GM19372 (cell line): ENCODE results near the gene ZNF511.
"Not testable (repeated sequence)": the region's sequence is repeated elsewhere in the genome, so short reads cannot be mapped to it uniquely, and the experiment has no call there.

Experiments
- ATAC-seq: cut with Tn5 transposase; IDR thresholded peaks from one replicate; pipeline ENCODE4 v1.9.1; 2021; ENCODE audit warnings: mild to moderate bottlenecking, low read depth, moderate library complexity; ENCODE audit not compliant: unreplicated experiment

The ZNF511 gene, protein sequence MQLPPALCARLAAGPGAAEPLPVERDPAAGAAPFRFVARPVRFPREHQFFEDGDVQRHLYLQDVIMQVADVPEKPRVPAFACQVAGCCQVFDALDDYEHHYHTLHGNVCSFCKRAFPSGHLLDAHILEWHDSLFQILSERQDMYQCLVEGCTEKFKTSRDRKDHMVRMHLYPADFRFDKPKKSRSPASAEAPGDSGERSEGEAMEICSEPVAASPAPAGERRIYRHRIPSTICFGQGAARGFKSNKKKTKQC

GRCh38 chr10:133308421-133309099 lies at the start of gene ZNF511, which contains the start of gene TUBGCP2:
ZNF511 (plus strand) TSS chr10:133308914; CDS start chr10:133308944, 30 bp downstream.
TUBGCP2 (minus strand) TSS chr10:133308872; CDS start chr10:133302941, 5,931 bp downstream.
- ATAC-seq, result peak; percentile 69

DNA sequence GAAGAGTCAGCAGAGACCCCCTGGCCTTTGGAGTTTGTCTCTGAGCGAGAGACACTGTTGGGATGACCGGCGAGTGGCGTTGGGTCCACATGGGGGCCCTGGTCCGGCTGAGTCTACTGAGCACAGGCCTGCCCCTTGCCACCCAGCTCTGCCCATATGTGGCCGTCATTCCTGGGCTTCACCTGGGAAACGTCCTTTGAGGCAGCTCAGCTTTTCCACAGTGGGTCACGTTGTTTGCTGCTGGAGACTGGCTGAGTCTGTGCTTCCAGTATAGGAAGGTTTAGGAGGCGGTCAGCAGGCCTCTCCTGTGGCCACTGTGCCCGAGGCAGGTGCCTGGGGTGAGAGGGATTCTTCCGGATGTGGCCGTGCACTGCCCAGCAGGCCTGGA lies 49.1 kb upstream of the ZNF511 start:
- no peak for ATAC-seq

DNA sequence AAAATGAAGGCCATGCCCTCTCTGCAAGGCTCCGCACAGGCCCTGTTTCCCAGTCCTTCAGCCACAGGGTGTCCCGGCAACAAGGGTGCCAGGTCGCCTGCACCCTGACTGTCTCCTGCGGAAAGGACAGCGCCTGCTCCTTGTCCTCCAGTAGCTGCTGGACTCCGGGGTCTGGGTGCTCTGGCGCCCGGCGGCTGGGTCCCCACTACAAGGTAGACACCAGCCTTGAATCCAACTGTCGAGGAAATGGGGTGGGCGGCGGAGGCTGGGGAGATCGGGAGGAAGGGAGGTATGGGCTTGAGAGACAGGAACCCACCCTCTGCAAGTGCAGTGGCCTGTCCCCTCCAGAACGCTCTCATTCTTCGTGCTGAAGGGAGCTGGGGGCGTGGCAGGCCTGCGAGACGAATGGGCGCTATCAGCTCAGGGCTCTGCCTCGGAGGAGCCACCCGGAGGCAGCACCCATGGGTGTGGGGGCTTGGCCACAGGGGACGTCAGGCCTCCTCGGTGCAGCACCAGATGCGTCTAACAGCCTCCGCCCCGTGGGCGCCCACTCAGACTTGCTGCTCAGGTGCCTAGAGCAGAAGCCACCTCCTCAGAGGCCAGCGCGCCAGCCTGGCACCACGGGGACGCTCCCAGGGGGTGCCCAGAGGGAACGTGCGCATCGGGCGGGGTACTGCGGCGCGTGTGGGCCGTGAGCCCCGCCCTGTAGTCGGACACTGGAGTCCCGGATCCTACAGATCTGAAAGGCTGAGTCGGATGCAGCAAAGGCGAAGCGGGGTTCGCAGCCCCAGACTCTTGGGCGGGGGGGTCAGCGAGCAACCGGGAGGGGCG lies 47.6 kb upstream of the ZNF511 start:
- ATAC-seq, result peak; percentile 51

DNA sequence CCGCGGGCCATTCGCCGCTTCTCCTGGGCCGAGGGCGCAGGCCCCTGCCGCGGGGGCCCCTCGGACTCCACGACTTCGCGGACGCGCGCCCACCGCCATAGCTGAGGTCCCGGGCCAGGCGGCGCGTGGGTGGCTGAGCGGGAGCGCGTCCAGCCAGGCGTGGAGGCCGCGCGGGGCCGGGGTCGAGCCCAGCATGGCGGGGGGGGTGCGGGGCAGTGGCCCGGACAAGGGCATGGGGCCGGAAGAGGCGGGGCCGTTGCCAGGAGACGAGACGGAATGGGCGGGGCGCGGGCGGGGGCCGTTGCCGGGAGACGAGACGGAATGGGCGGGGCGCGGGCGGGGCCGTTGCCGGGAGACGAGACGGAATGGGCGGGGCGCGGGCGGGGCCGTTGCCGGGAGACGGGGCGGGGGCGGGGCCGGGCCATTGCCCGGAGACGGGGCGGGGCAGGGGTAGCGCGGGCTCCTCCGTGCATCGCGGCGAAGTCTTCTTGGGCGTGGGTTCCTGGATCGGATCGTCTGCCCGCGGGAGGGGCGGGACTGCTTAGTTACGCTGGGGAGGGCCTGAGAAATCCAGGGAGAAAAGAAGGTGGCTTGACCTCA lies 46.9 kb upstream of the ZNF511 start:
- peak; percentile 54 for ATAC-seq

DNA sequence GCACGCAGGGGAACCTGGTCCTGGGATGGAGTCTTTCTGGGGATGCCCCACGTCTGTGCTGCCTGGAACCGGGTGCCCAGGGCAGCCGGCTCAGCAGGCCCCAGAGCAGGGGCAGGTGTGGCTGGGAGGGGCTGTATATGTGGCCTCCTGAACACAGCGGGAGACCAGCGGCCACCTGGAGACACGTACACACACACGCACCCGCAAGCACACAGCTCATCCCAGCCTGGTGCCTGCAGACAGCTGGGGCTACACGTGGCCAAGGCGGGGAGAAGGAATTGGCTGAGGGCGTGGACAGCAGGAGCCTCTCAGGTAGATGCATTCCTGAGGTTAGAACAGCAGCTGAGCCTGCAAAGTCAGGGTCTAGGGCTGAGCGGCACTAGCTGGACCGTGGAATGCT lies 46.0 kb upstream of the ZNF511 start:
- no peak for ATAC-seq

- no peak for ATAC-seq
These were observed 45.0 kb upstream of the ZNF511 start for GRCh38 chr10:133263674-133264073.

DNA sequence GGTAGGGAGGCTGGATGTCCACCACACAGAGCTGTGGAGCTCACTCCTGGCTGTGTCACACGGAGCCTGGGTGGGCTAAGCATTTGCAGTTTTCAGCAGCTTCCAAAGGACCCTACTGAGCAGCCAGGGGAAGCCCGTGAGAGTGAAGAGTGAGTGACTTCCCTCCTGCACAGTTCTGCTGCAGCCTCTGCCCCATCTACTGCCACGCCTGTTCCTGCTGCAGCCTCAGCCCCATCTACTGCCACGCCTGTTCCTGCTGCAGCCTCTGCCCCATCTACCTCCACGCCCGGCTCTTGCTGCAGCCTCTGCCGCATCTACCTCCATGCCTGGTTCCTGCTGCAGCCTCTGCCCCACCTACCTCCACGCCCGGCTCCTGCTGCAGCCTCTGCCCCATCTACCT lies 44.3 kb upstream of the ZNF511 start:
- no peak for ATAC-seq

- ATAC-seq, result not testable (repeated sequence)
These were observed 43.7 kb upstream of the ZNF511 start for GRCh38 chr10:133265052-133265451.

- ATAC-seq, result no peak
These were observed 42.5 kb upstream of the ZNF511 start for GRCh38 chr10:133266056-133266795.

DNA sequence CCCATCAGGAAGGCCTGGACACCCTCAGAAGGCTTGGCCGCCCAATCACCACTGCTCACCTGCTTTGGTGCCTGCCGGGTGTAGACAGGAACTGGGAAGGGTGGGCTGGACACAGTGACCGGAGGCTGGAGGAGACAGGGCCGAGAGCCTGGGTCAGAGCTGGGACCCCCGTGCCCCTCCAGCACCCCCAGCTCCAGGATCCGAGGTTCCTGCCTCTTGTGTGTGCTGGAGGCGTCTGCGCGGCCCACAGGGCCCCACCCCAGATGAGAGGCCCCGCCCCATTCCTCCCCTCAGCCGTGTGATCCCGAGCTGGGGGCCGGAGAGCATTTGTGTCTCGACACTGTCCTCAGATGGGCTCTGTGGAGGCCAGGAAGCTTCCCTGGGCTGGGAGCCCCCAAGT lies 41.4 kb upstream of the ZNF511 start:
- no peak for ATAC-seq

DNA sequence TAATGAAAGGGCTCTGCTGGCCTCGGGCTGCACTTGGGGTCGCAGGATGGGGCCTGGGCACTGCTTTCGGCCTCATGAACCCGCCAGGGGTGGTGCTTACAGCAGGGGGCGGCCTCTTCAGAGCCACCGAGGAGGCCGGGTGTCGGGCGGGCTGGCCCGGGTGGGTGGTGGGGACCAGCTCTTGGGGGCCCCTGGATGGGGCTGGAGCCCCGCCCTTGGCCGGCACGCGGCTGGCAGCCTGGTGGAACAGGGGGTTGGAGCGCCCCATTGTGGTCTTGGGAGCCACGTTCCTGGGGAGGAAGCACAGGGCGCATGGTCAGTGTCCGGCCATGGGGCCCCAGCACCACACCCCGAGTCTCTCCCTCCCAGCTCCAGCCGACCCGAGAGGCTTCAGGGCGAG lies 40.9 kb upstream of the ZNF511 start:
- ATAC-seq, result no peak

GRCh38 chr10:133268532-133268931 lies 40.2 kb upstream of the ZNF511 start:
- no peak for ATAC-seq

DNA sequence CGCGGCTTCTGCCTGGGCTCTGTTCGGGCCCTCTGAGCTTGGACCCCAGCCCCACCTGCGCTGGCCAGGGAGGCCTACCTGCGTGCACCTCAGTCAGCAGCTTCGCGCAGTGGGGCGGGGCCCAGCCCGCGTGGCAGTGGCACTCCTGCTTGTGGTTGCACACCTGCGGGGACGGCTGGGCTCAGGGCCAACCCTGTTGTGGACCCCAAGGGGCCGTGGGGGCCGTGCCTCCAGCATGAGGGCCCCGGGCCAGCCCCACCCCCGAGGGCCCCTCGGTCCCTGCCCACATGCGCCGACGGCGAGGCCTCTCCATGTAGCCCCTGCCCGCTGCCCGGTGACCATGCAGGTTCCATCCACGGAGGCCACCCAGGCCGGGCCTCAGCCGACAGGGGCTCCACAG lies 39.3 kb upstream of the ZNF511 start:
- no peak for ATAC-seq

GRCh38 chr10:133270204-133270603 lies 38.5 kb upstream of the ZNF511 start:
- ATAC-seq, result no peak

GRCh38 chr10:133270773-133271297 lies 37.9 kb upstream of the ZNF511 start:
- no peak for ATAC-seq

DNA sequence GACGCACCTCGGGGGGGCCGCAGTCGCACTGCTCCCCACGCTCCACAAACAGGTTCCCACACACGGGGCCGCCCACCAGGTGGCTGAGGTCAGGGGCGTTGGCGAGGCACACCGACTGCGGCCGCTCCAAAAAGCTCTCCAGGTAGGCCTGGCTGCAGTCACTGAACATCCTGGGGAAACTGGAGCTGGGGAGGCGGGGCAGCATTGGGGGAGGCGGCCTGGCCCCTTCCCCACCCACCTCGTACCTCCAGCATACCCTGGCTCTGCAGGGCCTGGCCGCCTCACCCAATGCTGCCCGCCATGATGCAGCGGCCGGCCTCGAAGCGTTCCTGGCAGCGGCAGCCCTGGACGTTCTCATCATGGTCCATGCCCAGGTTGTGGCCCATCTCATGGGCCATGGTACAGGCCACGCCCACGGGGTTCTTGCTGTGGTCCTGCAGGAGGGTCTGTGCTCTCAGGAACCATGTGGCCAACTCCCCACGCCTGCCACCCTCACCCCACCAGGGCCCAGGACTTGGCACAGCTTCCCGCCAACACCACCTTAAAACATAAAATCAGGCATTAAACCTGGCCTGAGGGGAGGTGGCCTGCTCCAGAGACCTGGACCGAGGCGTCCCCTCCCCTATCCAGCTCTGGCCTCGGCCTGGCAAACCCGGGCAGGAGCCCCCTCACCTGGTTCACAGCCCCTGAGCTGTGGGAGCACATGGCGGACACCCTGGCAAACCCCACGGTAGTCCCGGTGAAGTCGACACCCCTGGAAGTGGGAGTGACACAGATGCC lies 37.0 kb upstream of the ZNF511 start:
- ATAC-seq, result no peak

GRCh38 chr10:133272301-133272963 lies 36.3 kb upstream of the ZNF511 start:
- no peak for ATAC-seq

DNA sequence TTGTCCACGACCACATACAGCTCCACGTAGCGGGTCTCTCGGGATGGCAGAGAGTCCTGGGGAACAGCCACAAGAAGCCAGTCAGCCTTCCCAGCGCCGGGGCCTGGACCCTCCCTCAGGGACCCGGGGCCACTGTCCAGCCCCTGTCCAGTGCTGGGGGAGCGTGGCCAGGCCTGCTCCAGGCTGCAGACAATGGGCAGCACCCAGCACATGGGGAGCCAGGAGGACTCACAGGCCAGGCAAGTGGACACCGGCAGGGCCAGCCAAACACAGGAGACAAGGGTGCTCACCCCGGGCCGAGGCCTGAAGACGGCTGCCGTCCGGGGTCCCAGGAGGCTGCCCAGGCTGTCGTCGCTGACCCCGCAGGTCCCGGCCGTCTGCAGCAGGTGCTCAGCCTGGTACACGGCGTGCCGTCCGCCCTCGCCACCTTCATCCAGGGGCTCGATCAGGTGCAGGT lies 35.7 kb upstream of the ZNF511 start:
- no peak for ATAC-seq
